COLO668 (cell line): Measurements from ENCODE around the gene CIITA.

ENCODE experiments used
- DNase-seq: peaks from one replicate; lab custom pipeline; 2025; ENCODE audit not compliant: unreplicated experiment; lab: John Stamatoyannopoulos, UW

The CIITA gene

GRCh38 chr16:10849736-10850477 lies 27.1 kb upstream of the CIITA start:
- DNase-seq = no peak

- no peak for DNase-seq
Observed at GRCh38 chr16:10850478-10850850, 26.5 kb upstream of the CIITA start.

GRCh38 chr16:10851512-10851911 lies 25.5 kb upstream of the CIITA start:
- DNase-seq = no peak

GRCh38 chr16:10852286-10852685 lies 24.7 kb upstream of the CIITA start:
- no peak for DNase-seq

GRCh38 chr16:10852948-10853347 lies 24.1 kb upstream of the CIITA start:
- DNase-seq = no peak

- no peak for DNase-seq
Observed at GRCh38 chr16:10856042-10856441, 21.0 kb upstream of the CIITA start.

- DNase-seq = no peak
Observed at GRCh38 chr16:10858203-10858602, 18.8 kb upstream of the CIITA start.

GRCh38 chr16:10859020-10859419 lies 18.0 kb upstream of the CIITA start:
- DNase-seq = no peak

GRCh38 chr16:10859658-10860057 lies 17.3 kb upstream of the CIITA start:
- no peak for DNase-seq

- no peak for DNase-seq
Observed at GRCh38 chr16:10862438-10862837, 14.6 kb upstream of the CIITA start.

- DNase-seq = no peak
Observed at GRCh38 chr16:10865991-10866966, 10.7 kb upstream of the CIITA start.

GRCh38 chr16:10867199-10867598 lies 9.8 kb upstream of the CIITA start:
- no peak for DNase-seq

- no peak for DNase-seq
Observed at GRCh38 chr16:10868104-10868595, 8.9 kb upstream of the CIITA start.

GRCh38 chr16:10868596-10869469 lies 8.2 kb upstream of the CIITA start:
- DNase-seq = no peak

- no peak for DNase-seq
Observed at GRCh38 chr16:10870137-10870776, 6.7 kb upstream of the CIITA start.

GRCh38 chr16:10870808-10871156 lies 6.2 kb upstream of the CIITA start:
- DNase-seq = no peak

GRCh38 chr16:10871157-10871991 lies 5.6 kb upstream of the CIITA start:
- DNase-seq = no peak

- DNase-seq = no peak
Observed at GRCh38 chr16:10876315-10876714, 687 bp upstream of the CIITA start.

GRCh38 chr16:10877472-10877946 lies 507 bp downstream of the CIITA start:
- DNase-seq = no peak

GRCh38 chr16:10878328-10878643 lies 1.3 kb downstream of the CIITA start:
- no peak for DNase-seq
